Bronchial epithelial cell (primary cell): ENCODE results near the gene GLT6D1. TPM values are rescaled to one million over a fixed set of nuclear protein-coding genes. Genes with fewer than 3 reads are reported as not detected.

Experiments
- DNase-seq: peaks from one replicate; pipeline ENCODE4 v3.0.0-alpha.2; 2010; ENCODE audit warnings: low read depth
- FAIRE-seq: peaks from 2 replicates; lab custom pipeline; 2011; peaks lifted over from hg19 to GRCh38; lab: Jason Lieb, UNC
- H3K27me3 ChIP-seq: 2 replicates; pipeline ENCODE4 v1.5.1; 2011; ENCODE audit warnings: low read length; ENCODE audit not compliant: control insufficient read depth, insufficient read depth
- H3K36me3 ChIP-seq: 2 replicates; pipeline ENCODE4 v1.5.1; 2011; ENCODE audit warnings: low read length; ENCODE audit not compliant: control insufficient read depth, insufficient read depth
- H3K4me3 ChIP-seq: 2 replicates; pipeline ENCODE4 v1.5.1; 2011; ENCODE audit warnings: mild to moderate bottlenecking, low read depth, low read length, control low read depth
- total RNA-seq: library from RNA; depleted of rRNA; stranded (reverse); fragments of >200 nt; gene quantifications from 2 replicates; pipeline ENCODE4 v1.2.1, GENCODE V29; 2014
- TF ChIP-seq, protein P1 (sequence below): IDR thresholded peaks from 2 replicates; pipeline ENCODE4 v1.5.1; 2011; ENCODE audit warnings: mild to moderate bottlenecking, moderate library complexity, low read length, control low read depth, inconsistent platforms; ENCODE audit not compliant: insufficient read depth, severe bottlenecking

GLT6D1 gene
- total RNA-seq, 1 donor from 2014 or later, result not detected

DNA sequence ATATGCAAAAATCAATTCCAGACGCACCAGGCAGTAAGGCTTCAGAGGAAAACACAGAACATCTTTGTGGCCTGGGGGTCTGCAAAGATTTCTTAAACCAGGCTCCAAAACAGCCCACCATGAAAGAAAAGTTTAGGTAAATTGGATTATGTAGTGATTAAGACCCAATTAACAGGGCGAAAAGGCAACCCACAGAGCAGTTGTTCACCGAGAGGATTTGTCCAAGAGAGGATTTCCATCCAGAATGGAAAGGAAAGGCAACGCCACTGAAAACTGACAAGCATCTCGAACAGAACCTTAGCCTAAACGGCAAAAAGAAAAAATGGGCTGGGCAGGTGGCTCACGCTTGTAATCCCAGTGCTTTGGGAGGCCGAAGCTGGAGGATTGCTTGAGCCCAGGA, 37.4 kb downstream of the GLT6D1 start:
- FAIRE-seq (no peak), DNase-seq (no peak)
- Histone ChIP-seq H3K36me3 (no peaks in the 10 kb centered on the region), H3K4me3 (no peak overlapping the region), H3K27me3 (no peaks in the 10 kb centered on the region)
- TF ChIP-seq, protein P1, sequence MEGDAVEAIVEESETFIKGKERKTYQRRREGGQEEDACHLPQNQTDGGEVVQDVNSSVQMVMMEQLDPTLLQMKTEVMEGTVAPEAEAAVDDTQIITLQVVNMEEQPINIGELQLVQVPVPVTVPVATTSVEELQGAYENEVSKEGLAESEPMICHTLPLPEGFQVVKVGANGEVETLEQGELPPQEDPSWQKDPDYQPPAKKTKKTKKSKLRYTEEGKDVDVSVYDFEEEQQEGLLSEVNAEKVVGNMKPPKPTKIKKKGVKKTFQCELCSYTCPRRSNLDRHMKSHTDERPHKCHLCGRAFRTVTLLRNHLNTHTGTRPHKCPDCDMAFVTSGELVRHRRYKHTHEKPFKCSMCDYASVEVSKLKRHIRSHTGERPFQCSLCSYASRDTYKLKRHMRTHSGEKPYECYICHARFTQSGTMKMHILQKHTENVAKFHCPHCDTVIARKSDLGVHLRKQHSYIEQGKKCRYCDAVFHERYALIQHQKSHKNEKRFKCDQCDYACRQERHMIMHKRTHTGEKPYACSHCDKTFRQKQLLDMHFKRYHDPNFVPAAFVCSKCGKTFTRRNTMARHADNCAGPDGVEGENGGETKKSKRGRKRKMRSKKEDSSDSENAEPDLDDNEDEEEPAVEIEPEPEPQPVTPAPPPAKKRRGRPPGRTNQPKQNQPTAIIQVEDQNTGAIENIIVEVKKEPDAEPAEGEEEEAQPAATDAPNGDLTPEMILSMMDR, result no peak

DNA sequence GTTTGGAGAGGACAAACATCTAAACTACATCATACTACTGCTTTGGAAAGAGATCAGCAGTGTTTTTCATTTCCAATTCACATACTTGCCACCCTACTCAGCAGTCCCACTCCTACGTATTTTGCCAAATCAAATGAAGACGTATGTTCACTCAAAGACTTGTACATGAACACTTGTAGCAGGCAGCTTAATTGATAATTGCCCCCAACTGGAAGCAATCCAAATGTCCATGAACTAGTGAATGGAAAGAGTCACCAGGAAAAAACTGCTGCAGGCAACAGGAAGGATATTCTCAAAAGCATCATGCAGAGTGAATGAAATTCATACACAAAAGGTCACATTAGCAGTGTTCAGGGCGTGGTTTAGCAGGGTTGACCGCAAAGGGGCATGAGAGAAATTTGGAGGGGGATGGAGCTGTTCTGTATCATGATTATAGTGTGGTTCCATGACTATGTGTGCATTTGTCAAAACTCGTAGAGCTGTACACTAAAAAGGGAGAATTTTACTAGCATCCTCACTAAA, 39.0 kb downstream of the GLT6D1 start:
- DNase-seq, result no peak
- TF ChIP-seq, protein P1, result no peak
- Histone ChIP-seq H3K27me3 (no peaks in the 10 kb centered on the region), H3K36me3 (no peaks in the 10 kb centered on the region), H3K4me3 (no peak overlapping the region)
- no peak for FAIRE-seq

DNA sequence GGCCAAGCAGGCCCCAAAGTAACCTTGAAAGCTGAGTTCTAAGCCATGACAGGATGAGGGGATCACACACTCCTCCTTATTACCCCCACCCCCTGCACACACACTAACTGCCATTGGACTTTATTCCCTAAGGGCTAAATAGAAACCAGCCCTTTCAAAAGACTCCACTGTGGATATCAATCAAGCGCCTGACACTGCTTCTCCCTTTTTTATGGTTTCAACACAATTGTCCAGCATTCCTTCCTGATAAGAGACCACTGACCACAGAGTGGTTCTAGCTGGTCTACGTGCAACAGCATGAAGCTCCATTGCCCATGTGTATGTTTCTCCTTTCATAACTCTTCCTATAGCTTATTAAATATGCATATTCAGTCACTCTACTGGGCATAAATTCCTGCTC, 43.1 kb downstream of the GLT6D1 start:
- Histone ChIP-seq H3K27me3 (no peaks in the 10 kb centered on the region), H3K4me3 (no peak overlapping the region), H3K36me3 (no peaks in the 10 kb centered on the region)
- DNase-seq (no peak), FAIRE-seq (no peak)
- TF ChIP-seq, protein P1, result no peak

DNA sequence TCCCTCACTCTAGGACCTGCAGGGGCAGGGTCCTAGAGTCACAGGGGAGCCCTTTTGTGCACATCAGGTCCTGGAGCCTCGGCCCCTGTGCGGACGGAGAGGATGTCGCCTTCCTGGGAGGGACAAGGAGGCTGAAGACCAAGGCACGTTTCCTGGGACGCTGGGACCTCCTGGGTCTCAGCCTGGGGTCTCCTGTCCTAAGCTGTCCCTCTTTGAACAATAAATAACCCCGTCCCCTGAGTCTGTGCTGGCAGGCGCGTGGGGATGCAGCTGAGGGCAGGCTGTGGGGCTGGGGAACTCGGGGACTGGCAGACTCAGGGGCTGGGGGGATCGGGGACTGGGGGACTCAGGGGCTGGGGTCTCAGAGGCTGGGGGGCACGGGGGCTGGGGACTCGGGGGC, 46.7 kb downstream of the GLT6D1 start:
- Histone ChIP-seq H3K4me3 (no peak overlapping the region), H3K36me3 (no peaks in the 10 kb centered on the region), H3K27me3 (no peaks in the 10 kb centered on the region)
- DNase-seq (no peak), FAIRE-seq (no peak)
- TF ChIP-seq, protein P1, result no peak

DNA sequence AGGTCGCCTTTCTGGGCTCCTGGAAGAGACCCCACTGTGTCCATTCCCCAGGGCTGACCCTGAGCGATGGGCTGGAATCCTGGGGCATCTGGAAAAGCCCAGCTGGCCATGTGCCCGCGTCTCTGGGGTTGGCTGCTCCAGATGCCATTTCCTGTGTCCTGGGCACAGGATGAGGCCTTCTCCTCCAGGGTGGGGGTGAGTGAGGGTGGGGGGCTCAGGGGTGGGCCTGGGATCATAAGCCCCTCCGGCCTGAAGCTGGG, 47.1 kb downstream of the GLT6D1 start:
- Histone ChIP-seq H3K36me3 (no peaks in the 10 kb centered on the region), H3K4me3 (no peak overlapping the region), H3K27me3 (no peaks in the 10 kb centered on the region)
- TF ChIP-seq, protein P1, result no peak
- no peak for DNase-seq
- no peak for FAIRE-seq
